ENCODE data around the gene ZNF827. TPM values are rescaled to one million over a fixed set of nuclear protein-coding genes. Genes with fewer than 3 reads are reported as not detected.
A peak's percentile ranks its signal among the peaks of the same experiment; 100 is the strongest.

Gene ZNF827
- total RNA-seq, 4 donors from 2014 or later = 9.3 to 39.4 (median 20.3) TPM

- TF ChIP-seq POLR2A (IDR thresholded peaks at IDR 0.05) = no peak
- TF ChIP-seq EP300 (IDR thresholded peaks at IDR 0.05) = no peak
- TF ChIP-seq POLR2AphosphoS5 (IDR thresholded peaks at IDR 0.05) = no peak
- no peak for TF ChIP-seq CTCF (IDR thresholded peaks at IDR 0.05)
- Histone ChIP-seq H3K9me3 (no peaks in the 10 kb centered on the region), H3K36me3 (peaks cover 0 to 16% of the 10 kb centered on the region in 2 donors), H3K4me1 (peaks cover 0 to 5% (median 0%) of the 10 kb centered on the region in 3 donors), H3K4me3 (no peak overlapping the region), H3K27me3 (no peaks in the 10 kb centered on the region), H3K27ac (no peak overlapping the region)
- ATAC-seq = no peak
Observed at GRCh38 chr4:145871209-145871608, 67.4 kb downstream of the ZNF827 start.

DNA sequence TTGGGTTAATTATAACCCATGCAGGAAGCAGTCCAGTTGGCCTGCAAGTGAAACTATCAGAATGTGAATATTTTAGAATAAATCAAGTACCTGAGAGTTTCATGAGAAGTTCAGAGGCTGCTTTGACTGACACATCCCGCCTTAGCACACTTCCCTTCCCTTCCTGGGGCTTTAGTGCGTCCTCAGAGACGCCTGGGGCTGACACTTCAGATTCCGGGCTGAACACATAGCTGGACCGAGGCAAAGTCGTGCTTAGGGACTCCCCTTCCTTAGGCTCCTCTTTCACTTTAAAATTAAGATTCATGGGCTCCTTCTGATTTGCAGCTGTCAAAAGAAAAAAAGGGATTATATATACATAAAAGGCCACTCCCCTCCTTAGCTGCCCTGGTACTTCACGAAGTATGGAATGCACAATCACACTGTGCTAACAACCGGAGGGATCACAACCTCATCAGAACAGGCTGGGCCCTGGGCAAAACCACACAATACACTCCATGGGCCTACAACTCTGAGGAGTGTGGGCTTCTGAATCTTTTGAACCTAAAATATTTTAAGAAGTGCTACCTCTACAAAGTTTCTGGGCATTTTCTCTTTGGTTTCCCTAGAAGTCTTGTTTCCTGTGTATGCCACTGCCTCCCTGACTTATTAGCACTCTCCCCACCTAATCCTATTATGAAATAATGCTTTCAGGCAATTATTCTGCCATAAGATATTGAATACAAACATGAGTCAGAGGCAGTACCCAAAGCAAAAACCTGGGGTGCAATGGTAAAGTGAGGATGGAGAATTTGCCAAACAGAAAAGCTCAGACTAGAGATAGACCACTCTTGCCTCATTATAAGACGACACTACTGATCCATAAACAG, 68.2 kb downstream of the ZNF827 start:
- TF ChIP-seq POLR2AphosphoS5 (IDR thresholded peaks at IDR 0.05) = no peak
- no peak for TF ChIP-seq EP300 (IDR thresholded peaks at IDR 0.05)
- TF ChIP-seq POLR2A (IDR thresholded peaks at IDR 0.05) = no peak
- no peak for TF ChIP-seq CTCF (IDR thresholded peaks at IDR 0.05)
- 81% methylated on average over 7 to 9 of the region's 9 CpGs for WGBS, 2 donors (ENCODE audit: low coverage in 1 of 2)
- no peak for ATAC-seq

DNA sequence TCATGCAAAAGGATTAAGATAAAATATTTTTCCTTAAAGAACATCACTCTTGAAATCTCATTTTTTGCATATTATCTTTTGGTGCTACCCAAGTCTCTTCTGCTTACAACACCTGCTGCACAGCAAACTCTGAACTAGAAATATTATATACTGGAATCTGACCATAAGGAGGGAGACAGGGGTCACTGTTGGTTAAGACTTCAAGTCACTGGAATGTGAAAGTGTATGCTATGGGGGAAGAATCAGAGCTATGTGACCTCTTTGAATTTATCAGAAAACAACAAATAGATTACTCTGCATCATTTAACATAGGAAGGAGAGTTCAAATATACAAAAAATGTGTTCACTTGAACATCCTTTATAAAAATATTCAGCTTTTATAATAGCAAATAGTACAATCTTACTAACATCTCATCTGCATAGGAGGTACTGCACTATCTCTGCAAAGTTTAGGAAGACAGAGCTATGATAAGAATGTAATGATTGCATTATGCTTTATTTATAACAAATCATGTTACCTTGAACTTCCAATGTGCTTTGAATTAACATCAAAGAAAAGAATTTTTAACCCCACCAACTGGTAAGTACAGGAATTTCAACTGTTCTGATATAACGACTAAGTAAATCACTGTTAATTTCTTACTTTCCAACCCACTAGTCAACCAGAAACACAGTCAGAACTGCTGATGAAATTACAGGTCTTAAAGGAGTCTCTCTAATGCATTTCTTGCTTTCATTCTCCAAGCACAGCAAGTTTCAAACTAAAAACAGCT, 69.8 kb downstream of the ZNF827 start:
- Histone ChIP-seq H3K9me3 (no peaks in the 10 kb centered on the region), H3K27me3 (no peaks in the 10 kb centered on the region), H3K4me3 (no peak overlapping the region), H3K4me1 (peaks cover 0 to 5% (median 0%) of the 10 kb centered on the region in 3 donors), H3K36me3 (peaks cover 0 to 6% of the 10 kb centered on the region in 2 donors), H3K27ac (no peak overlapping the region)
- no peak for ATAC-seq
- TF ChIP-seq CTCF (IDR thresholded peaks at IDR 0.05) (peak in 2 of 4 experiments; percentile 5 to 13), POLR2A (IDR thresholded peaks at IDR 0.05) (no peak), EP300 (IDR thresholded peaks at IDR 0.05) (no peak)
- 22 to 40% methylated on average over 1 of the region's 1 CpG for WGBS, 2 donors (ENCODE audit: low coverage in 1 of 2)

More for the DNA sequence above, 68.2 kb downstream of the ZNF827 start:
- Histone ChIP-seq H3K27me3 (no peaks in the 10 kb centered on the region), H3K4me3 (no peak overlapping the region), H3K9me3 (no peaks in the 10 kb centered on the region), H3K4me1 (peaks cover 0 to 5% (median 0%) of the 10 kb centered on the region in 3 donors), H3K36me3 (peaks cover 0 to 12% of the 10 kb centered on the region in 2 donors), H3K27ac (no peak overlapping the region)

DNA sequence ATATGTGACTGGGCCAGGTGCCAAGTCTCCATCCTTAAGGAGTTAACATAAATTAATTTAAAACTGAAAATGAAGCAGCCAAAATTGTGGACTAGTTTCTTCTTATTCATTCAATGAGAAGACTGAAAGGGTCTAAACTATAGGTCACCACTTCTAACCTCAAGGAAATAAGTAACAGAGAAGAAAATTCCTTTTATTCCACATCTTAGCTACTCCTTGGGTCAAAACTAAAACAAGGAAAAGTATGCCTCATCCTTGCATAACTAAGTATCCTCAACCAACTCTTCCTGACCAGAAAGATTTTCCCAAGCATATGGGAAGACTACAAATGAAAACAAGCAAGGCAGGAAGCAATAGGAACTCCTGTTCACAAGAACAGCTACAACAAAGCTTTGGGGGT, 71.2 kb downstream of the ZNF827 start:
- Histone ChIP-seq H3K9me3 (no peaks in the 10 kb centered on the region), H3K4me1 (peaks cover 0 to 5% (median 0%) of the 10 kb centered on the region in 3 donors), H3K27me3 (no peaks in the 10 kb centered on the region), H3K36me3 (peaks cover 0 to 6% of the 10 kb centered on the region in 2 donors), H3K27ac (no peak overlapping the region), H3K4me3 (no peak overlapping the region)
- no peak for ATAC-seq
- no peak for TF ChIP-seq POLR2AphosphoS5 (IDR thresholded peaks at IDR 0.05)

DNA sequence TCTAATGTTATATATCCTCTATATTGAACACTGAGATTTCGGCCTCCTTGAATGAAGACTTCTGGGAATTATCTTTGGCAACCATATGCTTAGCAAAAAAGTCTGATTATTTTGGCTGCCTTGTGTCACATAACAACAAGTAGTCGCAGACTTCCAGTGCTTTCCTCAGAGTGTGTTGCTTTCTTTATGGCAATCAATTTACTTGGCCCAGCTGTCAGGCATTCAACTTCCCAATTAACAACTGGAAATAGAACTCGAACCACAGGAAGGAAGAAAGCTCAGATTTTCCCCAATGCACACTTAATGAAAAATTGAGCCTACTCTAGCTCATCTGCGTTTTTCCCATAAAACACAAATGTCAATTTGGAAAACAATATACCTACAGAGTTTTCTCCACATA, 71.6 kb downstream of the ZNF827 start:
- peaks cover 0 to 6% of the 10 kb centered on the region in 2 donors for H3K36me3 ChIP-seq
- no peaks in the 10 kb centered on the region for H3K27me3 ChIP-seq
- ATAC-seq = no peak
- TF ChIP-seq POLR2AphosphoS5 (IDR thresholded peaks at IDR 0.05) (no peak), CTCF (IDR thresholded peaks at IDR 0.05) (no peak), POLR2A (IDR thresholded peaks at IDR 0.05) (no peak), EP300 (IDR thresholded peaks at IDR 0.05) (no peak)
- H3K4me1 ChIP-seq = peaks cover 0 to 5% (median 0%) of the 10 kb centered on the region in 3 donors
- no peak overlapping the region for H3K4me3 ChIP-seq
- 45 to 64% methylated on average over 4 of the region's 4 CpGs for WGBS, 2 donors (ENCODE audit: low coverage in 1 of 2)
- no peak overlapping the region for H3K27ac ChIP-seq
- no peaks in the 10 kb centered on the region for H3K9me3 ChIP-seq

Measured in gastroesophageal sphincter (tissue), 4 donors.